ENCODE measurements around the gene TSPAN18. TPM values are rescaled to one million over a fixed set of nuclear protein-coding genes. Genes with fewer than 3 reads are reported as not detected.

The TSPAN18 gene
- total RNA-seq, 1 experiment from 2014 or later: 21.3 TPM

DNA sequence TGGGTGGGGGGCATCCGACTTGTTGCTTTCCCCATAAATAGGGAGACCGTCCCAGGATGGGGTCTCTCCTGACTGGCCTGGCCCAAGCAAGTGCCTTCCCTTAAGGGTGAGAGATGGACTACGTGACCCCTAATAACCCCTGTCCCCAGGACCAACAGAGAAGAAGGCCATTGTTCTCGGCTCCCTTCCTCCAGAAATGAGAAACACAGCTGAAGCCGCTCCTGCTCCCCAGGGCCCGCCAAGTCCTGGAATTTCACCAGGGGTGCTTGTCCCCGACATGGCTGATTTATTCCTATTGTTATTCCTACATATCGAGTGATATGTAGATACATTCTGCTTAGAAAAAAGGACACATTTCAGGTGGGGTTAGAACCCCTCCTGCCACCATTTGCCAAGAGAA is 123.2 kb downstream of the TSPAN18 start:
- Histone ChIP-seq H3K4me3 (ENCODE audit: low read depth in 2 of 2, low read length in 2 of 2) (no peak overlapping the region), H3K9me3 (ENCODE audit: control insufficient read depth, insufficient read depth, low read depth, low read length) (no peaks in the 10 kb centered on the region), H3K36me3 (ENCODE audit: control insufficient read depth, insufficient read depth, low read length) (no peaks in the 10 kb centered on the region), H3K4me1 (ENCODE audit: control insufficient read depth, insufficient read depth, low read length) (peaks cover 15% of the 10 kb centered on the region), H3K27ac (ENCODE audit: low read length) (no peak overlapping the region), H3K27me3 (ENCODE audit: control insufficient read depth, insufficient read depth, low read length) (no peaks in the 10 kb centered on the region)
- no peak for ATAC-seq
- TF ChIP-seq, protein P1, sequence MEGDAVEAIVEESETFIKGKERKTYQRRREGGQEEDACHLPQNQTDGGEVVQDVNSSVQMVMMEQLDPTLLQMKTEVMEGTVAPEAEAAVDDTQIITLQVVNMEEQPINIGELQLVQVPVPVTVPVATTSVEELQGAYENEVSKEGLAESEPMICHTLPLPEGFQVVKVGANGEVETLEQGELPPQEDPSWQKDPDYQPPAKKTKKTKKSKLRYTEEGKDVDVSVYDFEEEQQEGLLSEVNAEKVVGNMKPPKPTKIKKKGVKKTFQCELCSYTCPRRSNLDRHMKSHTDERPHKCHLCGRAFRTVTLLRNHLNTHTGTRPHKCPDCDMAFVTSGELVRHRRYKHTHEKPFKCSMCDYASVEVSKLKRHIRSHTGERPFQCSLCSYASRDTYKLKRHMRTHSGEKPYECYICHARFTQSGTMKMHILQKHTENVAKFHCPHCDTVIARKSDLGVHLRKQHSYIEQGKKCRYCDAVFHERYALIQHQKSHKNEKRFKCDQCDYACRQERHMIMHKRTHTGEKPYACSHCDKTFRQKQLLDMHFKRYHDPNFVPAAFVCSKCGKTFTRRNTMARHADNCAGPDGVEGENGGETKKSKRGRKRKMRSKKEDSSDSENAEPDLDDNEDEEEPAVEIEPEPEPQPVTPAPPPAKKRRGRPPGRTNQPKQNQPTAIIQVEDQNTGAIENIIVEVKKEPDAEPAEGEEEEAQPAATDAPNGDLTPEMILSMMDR (IDR thresholded peaks at IDR 0.05): no peak
- intact Hi-C loops (cut with micrococcal nuclease; ENCODE audit: unreplicated experiment): no loop called here
- DNase-seq (ENCODE audit: low read depth, low spot score): no peak
- ChIA-PET POLR2A (no interaction called here), CTCF (no interaction called here)
- no TSS peak for BruUV-seq (replicated peaks)
- in situ Hi-C loops (cut with HindIII; ENCODE audit: low pct_unique_long_range_greater_than_20kb, low sequenced_read_pairs): no loop called here

DNA sequence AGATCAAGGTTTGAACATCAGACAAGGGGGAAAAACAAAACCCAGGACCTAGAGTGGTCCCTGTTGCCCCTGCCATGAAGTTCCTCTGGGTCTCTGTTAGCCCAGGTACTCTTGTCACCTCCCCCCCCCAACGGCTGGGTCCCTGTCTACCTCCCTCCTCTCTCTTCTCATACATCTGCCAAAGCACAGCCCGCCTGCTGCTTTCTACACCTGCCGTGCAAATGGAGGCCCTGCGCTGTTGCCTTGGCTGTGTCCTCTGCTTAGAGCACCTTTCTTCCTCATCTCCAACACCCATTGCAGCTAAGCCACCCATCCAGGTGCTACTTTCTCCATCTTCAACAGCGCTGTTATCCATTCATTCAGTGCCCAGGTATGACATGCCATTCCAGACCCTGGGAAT is 124.7 kb downstream of the TSPAN18 start:
- Histone ChIP-seq H3K4me3 (ENCODE audit: low read depth in 2 of 2, low read length in 2 of 2) (no peak overlapping the region), H3K4me1 (ENCODE audit: control insufficient read depth, insufficient read depth, low read length) (peaks cover 15% of the 10 kb centered on the region), H3K9me3 (ENCODE audit: control insufficient read depth, insufficient read depth, low read depth, low read length) (no peaks in the 10 kb centered on the region), H3K27me3 (ENCODE audit: control insufficient read depth, insufficient read depth, low read length) (no peaks in the 10 kb centered on the region), H3K36me3 (ENCODE audit: control insufficient read depth, insufficient read depth, low read length) (no peaks in the 10 kb centered on the region), H3K27ac (ENCODE audit: low read length) (no peak overlapping the region)
- no TSS peak for BruUV-seq (replicated peaks)
- CTCF ChIA-PET: no interaction called here
- ATAC-seq: no peak
- in situ Hi-C loops (cut with HindIII; ENCODE audit: low pct_unique_long_range_greater_than_20kb, low sequenced_read_pairs) (no loop called here), intact Hi-C loops (cut with micrococcal nuclease; ENCODE audit: unreplicated experiment) (no loop called here)
- no peak for DNase-seq (ENCODE audit: low read depth, low spot score)
- TF ChIP-seq TCF7L2 (IDR thresholded peaks at IDR 0.05; ENCODE audit: low read depth, low read length) (no peak), POLR2AphosphoS5 (IDR thresholded peaks at IDR 0.05; ENCODE audit: low read depth, low read length) (no peak), SIN3A (IDR thresholded peaks at IDR 0.05; ENCODE audit: borderline replicate concordance, insufficient read depth, low read depth, low read length) (no peak)
- TF ChIP-seq, protein P2, sequence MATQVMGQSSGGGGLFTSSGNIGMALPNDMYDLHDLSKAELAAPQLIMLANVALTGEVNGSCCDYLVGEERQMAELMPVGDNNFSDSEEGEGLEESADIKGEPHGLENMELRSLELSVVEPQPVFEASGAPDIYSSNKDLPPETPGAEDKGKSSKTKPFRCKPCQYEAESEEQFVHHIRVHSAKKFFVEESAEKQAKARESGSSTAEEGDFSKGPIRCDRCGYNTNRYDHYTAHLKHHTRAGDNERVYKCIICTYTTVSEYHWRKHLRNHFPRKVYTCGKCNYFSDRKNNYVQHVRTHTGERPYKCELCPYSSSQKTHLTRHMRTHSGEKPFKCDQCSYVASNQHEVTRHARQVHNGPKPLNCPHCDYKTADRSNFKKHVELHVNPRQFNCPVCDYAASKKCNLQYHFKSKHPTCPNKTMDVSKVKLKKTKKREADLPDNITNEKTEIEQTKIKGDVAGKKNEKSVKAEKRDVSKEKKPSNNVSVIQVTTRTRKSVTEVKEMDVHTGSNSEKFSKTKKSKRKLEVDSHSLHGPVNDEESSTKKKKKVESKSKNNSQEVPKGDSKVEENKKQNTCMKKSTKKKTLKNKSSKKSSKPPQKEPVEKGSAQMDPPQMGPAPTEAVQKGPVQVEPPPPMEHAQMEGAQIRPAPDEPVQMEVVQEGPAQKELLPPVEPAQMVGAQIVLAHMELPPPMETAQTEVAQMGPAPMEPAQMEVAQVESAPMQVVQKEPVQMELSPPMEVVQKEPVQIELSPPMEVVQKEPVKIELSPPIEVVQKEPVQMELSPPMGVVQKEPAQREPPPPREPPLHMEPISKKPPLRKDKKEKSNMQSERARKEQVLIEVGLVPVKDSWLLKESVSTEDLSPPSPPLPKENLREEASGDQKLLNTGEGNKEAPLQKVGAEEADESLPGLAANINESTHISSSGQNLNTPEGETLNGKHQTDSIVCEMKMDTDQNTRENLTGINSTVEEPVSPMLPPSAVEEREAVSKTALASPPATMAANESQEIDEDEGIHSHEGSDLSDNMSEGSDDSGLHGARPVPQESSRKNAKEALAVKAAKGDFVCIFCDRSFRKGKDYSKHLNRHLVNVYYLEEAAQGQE (IDR thresholded peaks at IDR 0.05; ENCODE audit: insufficient read depth in 1 of 2, low read depth in 2 of 2, low read length in 1 of 2): no peak
- TF ChIP-seq, protein P1 (IDR thresholded peaks at IDR 0.05): no peak
- POLR2A ChIA-PET: no interaction called here

All from Panc1 (cell line).